SK-N-SH (cell line): ENCODE measurements around the gene ANO10. TPM values are rescaled to one million over a fixed set of nuclear protein-coding genes. Genes with fewer than 3 reads are reported as not detected.

Experiments used
- CTCF ChIA-PET: fragments of 300-600, 350-600 bp; formaldehyde crosslinking; extraction: SDS; loops from one replicate; lab custom pipeline; 2021; lab: Yijun Ruan, JAX
- POLR2A ChIA-PET: fragments of 350-600 bp; sonication (Branson Sonifier 250); formaldehyde crosslinking; extraction: SDS; loops from one replicate; lab custom pipeline; 2020; ENCODE audit warnings: antibody characterized with exemption, inconsistent platforms; lab: Yijun Ruan, JAX
- DNase-seq: peaks from one replicate; pipeline ENCODE4 v3.0.0; 2012
- H2AFZ ChIP-seq: fragments of 200-600 bp; sonication (generic); 2 replicates; pipeline ENCODE4 v1.8.1; 2016; ENCODE audit warnings: antibody characterized with exemption, mild to moderate bottlenecking, low read depth
- H3F3A ChIP-seq: fragments of 200-600 bp; sonication (generic); replicated peaks from 2 replicates; pipeline ENCODE3; 2016; ENCODE audit warnings: antibody characterized with exemption, mild to moderate bottlenecking; ENCODE audit not compliant: insufficient read depth
- H3K27ac ChIP-seq, 2 experiments: fragments of 200-500 bp in 1 of 2; fragments of 200-600 bp in 1 of 2; sonication (Bioruptor generic) in 1 of 2; sonication (generic), shearing (Covaris generic) in 1 of 2; 2 replicates each; pipeline versions ENCODE4 v1.5.1 to v1.6.1; 2014 to 2016; ENCODE audit warnings: low read depth in 2 of 2, inconsistent platforms in 1 of 2, low read length in 1 of 2, mild to moderate bottlenecking in 1 of 2, mixed read lengths in 1 of 2
- H3K27me3 ChIP-seq: fragments of 200-600 bp; sonication (generic), shearing (Covaris generic); 2 replicates; pipeline ENCODE4 v1.6.1; 2016; ENCODE audit warnings: mixed run types; ENCODE audit not compliant: insufficient read depth
- H3K36me3 ChIP-seq, 2 experiments: fragments of 200-500 bp in 1 of 2; fragments of 200-600 bp in 1 of 2; sonication (Bioruptor generic) in 1 of 2; sonication (generic) in 1 of 2; replicated peaks in 1 of 2; 2 replicates each; pipeline versions ENCODE3 to v1.5.1; 2014 to 2016; ENCODE audit warnings: low read length in 1 of 2, mild to moderate bottlenecking in 1 of 2; ENCODE audit not compliant: insufficient read depth in 2 of 2, control insufficient read depth in 1 of 2
- H3K4me1 ChIP-seq, 2 experiments: fragments of 200-500 bp in 1 of 2; fragments of 200-600 bp in 1 of 2; sonication (Bioruptor generic) in 1 of 2; sonication (generic), shearing (Covaris generic) in 1 of 2; 2 replicates each; pipeline versions ENCODE4 v1.5.1 to v1.6.1; 2014 to 2016; ENCODE audit warnings: low read depth in 1 of 2, low read length in 1 of 2, mixed run types in 1 of 2; ENCODE audit not compliant: insufficient read depth in 2 of 2, control insufficient read depth in 1 of 2
- H3K4me2 ChIP-seq: fragments of 200-600 bp; sonication (generic), shearing (Covaris generic); 2 replicates; pipeline ENCODE4 v1.6.1; 2017; ENCODE audit warnings: mixed run types
- H3K4me3 ChIP-seq, 2 experiments: fragments of 200-500 bp in 1 of 2; fragments of 200-600 bp in 1 of 2; sonication (Bioruptor generic) in 1 of 2; sonication (generic), shearing (Covaris generic) in 1 of 2; 2 replicates each; pipeline versions ENCODE4 v1.5.1 to v1.8.1; 2014 to 2016; ENCODE audit warnings: low read depth in 2 of 2, inconsistent platforms in 1 of 2, low read length in 1 of 2, mild to moderate bottlenecking in 1 of 2, mixed read lengths in 1 of 2, moderate library complexity in 1 of 2
- H3K79me2 ChIP-seq: fragments of 200-600 bp; sonication (generic); 2 replicates; pipeline ENCODE4 v1.8.1; 2017; ENCODE audit warnings: mild to moderate bottlenecking; ENCODE audit not compliant: insufficient read depth
- H3K9ac ChIP-seq: fragments of 200-600 bp; sonication (generic); 2 replicates; pipeline ENCODE4 v1.6.1; 2017; ENCODE audit warnings: mixed run types
- H3K9me2 ChIP-seq: fragments of 200-600 bp; sonication (generic); 2 replicates; pipeline ENCODE4 v1.6.1; 2017; ENCODE audit warnings: mixed run types
- H3K9me3 ChIP-seq: fragments of 200-600 bp; sonication (generic); 2 replicates; pipeline ENCODE4 v1.6.1; 2017; ENCODE audit warnings: mixed run types, mild to moderate bottlenecking, moderate library complexity
- H4K20me1 ChIP-seq: fragments of 200-600 bp; sonication (generic); 2 replicates; pipeline ENCODE4 v1.6.1; 2017; ENCODE audit warnings: mild to moderate bottlenecking, mixed run types; ENCODE audit not compliant: insufficient read depth
- CHD2 ChIP-seq: fragments of 150-350 bp; IDR thresholded peaks from 2 replicates; pipeline ENCODE4 v1.6.1; 2018; ENCODE audit warnings: low read length; ENCODE audit not compliant: partially characterized antibody
- ELF1 ChIP-seq: IDR thresholded peaks from 2 replicates; pipeline ENCODE4 v1.4.0; 2012
- EZH2phosphoT487 ChIP-seq: fragments of 200-600 bp; sonication (generic); IDR thresholded peaks from 2 replicates; pipeline ENCODE4 v1.6.1; 2017; ENCODE audit warnings: low read depth, mixed run types, mild to moderate bottlenecking, antibody characterized with exemption, moderate library complexity, borderline replicate concordance
- FOXJ3 ChIP-seq: sonication (generic); formaldehyde crosslinking; IDR thresholded peaks from 2 replicates; pipeline ENCODE4 v1.5.1; 2020; ENCODE audit warnings: mild to moderate bottlenecking, missing genetic modification reagents
- FOXM1 ChIP-seq: IDR thresholded peaks from 2 replicates; pipeline ENCODE4 v1.4.0; 2012; ENCODE audit warnings: low read depth, mild to moderate bottlenecking
- GATA2 ChIP-seq: sonication (generic); formaldehyde crosslinking; IDR thresholded peaks from 2 replicates; pipeline ENCODE4 v1.5.0; 2020; ENCODE audit warnings: mild to moderate bottlenecking, missing genetic modification reagents
- IRF3 ChIP-seq: fragments of 150-350 bp; IDR thresholded peaks from 2 replicates; pipeline ENCODE4 v1.6.1; 2016; ENCODE audit warnings: mild to moderate bottlenecking, low read depth, low read length
- MAX ChIP-seq: IDR thresholded peaks from 2 replicates; pipeline ENCODE4 v1.4.0; 2012; ENCODE audit warnings: low read depth
- MEF2A ChIP-seq: IDR thresholded peaks from 2 replicates; pipeline ENCODE4 v1.4.0; 2012; ENCODE audit warnings: low read depth, borderline replicate concordance
- MXI1 ChIP-seq: IDR thresholded peaks from 2 replicates; pipeline ENCODE4 v1.6.1; 2012; ENCODE audit warnings: mild to moderate bottlenecking, low read depth, low read length, improper control_type of control experiment
- RAD21 ChIP-seq: IDR thresholded peaks from 2 replicates; pipeline ENCODE4 v1.6.1; 2012; ENCODE audit warnings: mild to moderate bottlenecking, low read length
- RCOR1 ChIP-seq: fragments of 150-350 bp; IDR thresholded peaks from 2 replicates; pipeline ENCODE4 v1.6.1; 2017; ENCODE audit warnings: antibody characterized with exemption, low read length
- RFX5 ChIP-seq: IDR thresholded peaks from 2 replicates; pipeline ENCODE4 v1.6.1; 2012; ENCODE audit warnings: mild to moderate bottlenecking, improper control_type of control experiment, low read length
- RXRA ChIP-seq: IDR thresholded peaks from 2 replicates; pipeline ENCODE4 v1.4.0; 2012; ENCODE audit warnings: low read depth, mild to moderate bottlenecking, borderline replicate concordance
- SIN3A ChIP-seq: IDR thresholded peaks from 2 replicates; pipeline ENCODE4 v1.6.1; 2012; ENCODE audit warnings: low read depth, mild to moderate bottlenecking, low read length, moderate library complexity, borderline replicate concordance
- SMC3 ChIP-seq: IDR thresholded peaks from 2 replicates; pipeline ENCODE4 v1.6.1; 2012; ENCODE audit warnings: low read depth, low read length, improper control_type of control experiment
- TAF1 ChIP-seq: IDR thresholded peaks from 2 replicates; pipeline ENCODE4 v1.6.1; 2012; ENCODE audit warnings: low read depth, mild to moderate bottlenecking, low read length, moderate library complexity, borderline replicate concordance
- TEAD4 ChIP-seq: IDR thresholded peaks from 2 replicates; pipeline ENCODE4 v1.4.0; 2012; ENCODE audit warnings: mild to moderate bottlenecking, borderline replicate concordance; ENCODE audit not compliant: insufficient read depth
- USF1 ChIP-seq: IDR thresholded peaks from 2 replicates; pipeline ENCODE4 v1.4.0; 2012; ENCODE audit warnings: low read depth, borderline replicate concordance
- YY1 ChIP-seq: IDR thresholded peaks from 2 replicates; pipeline ENCODE4 v1.4.0; 2012; ENCODE audit warnings: low read depth, mild to moderate bottlenecking
- WGBS: methylation state at CpG from one replicate; pipeline ENCODE4 v1.1.6; 2017; ENCODE audit warnings: low lambda C conversion rate; 5-methylcytosine and 5-hydroxymethylcytosine counted together
- polyA plus RNA-seq, 3 experiments: library from polyadenylated mRNA; depleted of rRNA; stranded (reverse); fragments of >200 nt; gene quantifications; 2 replicates each; pipeline ENCODE4 v1.2.3, GENCODE V29; 2012
- TF ChIP-seq, protein P1 (sequence below): IDR thresholded peaks from 2 replicates; pipeline ENCODE4 v1.4.0; 2012; ENCODE audit warnings: low read depth, borderline replicate concordance

ANO10 gene
- polyA plus RNA-seq, 1 of the 3 experiments (the other 2 are of a cell fraction), result 16.8 TPM

DNA sequence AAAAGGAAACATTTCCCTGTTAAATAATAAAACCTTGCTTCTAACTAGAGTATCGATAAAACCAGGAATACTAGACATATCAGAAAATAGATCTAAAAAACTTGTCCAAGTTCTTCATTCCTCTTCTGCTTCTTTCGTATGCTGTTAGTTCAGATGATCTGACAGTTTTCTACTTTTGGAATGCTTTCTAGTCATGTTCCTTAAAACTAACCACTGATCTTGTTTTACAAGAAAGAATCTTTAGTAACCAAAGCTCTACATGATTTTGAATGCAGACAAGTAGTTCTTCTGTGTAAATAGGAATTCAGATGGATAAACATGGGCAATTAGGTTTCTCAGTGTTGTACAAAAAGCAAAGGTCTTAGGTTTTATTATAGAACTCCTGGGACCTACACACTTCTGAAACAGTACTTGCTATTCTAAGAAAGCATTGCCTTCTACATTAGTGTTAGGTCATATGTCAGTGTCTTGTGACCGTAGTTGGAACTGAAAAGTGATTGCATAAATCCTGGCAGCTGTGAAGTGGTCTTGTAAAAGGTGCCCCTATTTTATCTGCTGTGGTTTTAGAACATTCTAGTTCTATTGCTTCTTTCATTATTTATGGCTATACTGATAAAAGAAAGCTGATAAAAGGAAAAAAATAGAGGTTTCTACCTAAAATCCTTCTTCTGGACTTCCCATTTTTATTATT, 294.8 kb downstream of the ANO10 start:
- peaks cover 32% of the 10 kb centered on the region for H3K79me2 ChIP-seq
- no peaks in the 10 kb centered on the region for H3K27me3 ChIP-seq
- no peaks in the 10 kb centered on the region for H3K9me2 ChIP-seq
- H3K9ac ChIP-seq, result no peak overlapping the region
- no peaks in the 10 kb centered on the region for H3F3A ChIP-seq
- no peak overlapping the region; a peak in 1 of 4 replicates for H3K27ac ChIP-seq
- H3K9me3 ChIP-seq, result no peaks in the 10 kb centered on the region
- CTCF ChIA-PET, result interaction anchor here (0.9 to 1.6 kb wide), 5 partner anchors 10 to 365 kb away, joined by 3 to 4 read pairs (median 3); no protein-coding TSS in a partner anchor
- no peak for DNase-seq
- H3K4me3 ChIP-seq, result no peak overlapping the region
- no peak overlapping the region for H3K4me2 ChIP-seq
- no peaks in the 10 kb centered on the region for H4K20me1 ChIP-seq
- H3K4me1 ChIP-seq, result no peaks in the 10 kb centered on the region; a peak in 2 of 4 replicates
- no peaks in the 10 kb centered on the region for H3K36me3 ChIP-seq
- H2AFZ ChIP-seq, result no peak overlapping the region
- POLR2A ChIA-PET, result no interaction called here
- TF ChIP-seq SMC3 (no peak), SIN3A (no peak), FOXM1 (no peak), RAD21 (no peak), EZH2phosphoT487 (no peak), RXRA (no peak), GATA2 (CRISPR knock-in tag) (no peak), RFX5 (no peak), USF1 (no peak), ELF1 (no peak), TAF1 (no peak), FOXJ3 (CRISPR knock-in tag) (no peak), MXI1 (no peak), CHD2 (no peak), MEF2A (no peak)
- TF ChIP-seq, protein P1, sequence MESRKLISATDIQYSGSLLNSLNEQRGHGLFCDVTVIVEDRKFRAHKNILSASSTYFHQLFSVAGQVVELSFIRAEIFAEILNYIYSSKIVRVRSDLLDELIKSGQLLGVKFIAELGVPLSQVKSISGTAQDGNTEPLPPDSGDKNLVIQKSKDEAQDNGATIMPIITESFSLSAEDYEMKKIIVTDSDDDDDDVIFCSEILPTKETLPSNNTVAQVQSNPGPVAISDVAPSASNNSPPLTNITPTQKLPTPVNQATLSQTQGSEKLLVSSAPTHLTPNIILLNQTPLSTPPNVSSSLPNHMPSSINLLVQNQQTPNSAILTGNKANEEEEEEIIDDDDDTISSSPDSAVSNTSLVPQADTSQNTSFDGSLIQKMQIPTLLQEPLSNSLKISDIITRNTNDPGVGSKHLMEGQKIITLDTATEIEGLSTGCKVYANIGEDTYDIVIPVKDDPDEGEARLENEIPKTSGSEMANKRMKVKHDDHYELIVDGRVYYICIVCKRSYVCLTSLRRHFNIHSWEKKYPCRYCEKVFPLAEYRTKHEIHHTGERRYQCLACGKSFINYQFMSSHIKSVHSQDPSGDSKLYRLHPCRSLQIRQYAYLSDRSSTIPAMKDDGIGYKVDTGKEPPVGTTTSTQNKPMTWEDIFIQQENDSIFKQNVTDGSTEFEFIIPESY, result no peak
- 85% methylated on average over 3 of the region's 3 CpGs for WGBS

GRCh38 chr3:43323541-43323940, 298.3 kb downstream of the ANO10 start:
- no peak overlapping the region for H3K27ac ChIP-seq
- 100% methylated on average over 1 of the region's 1 CpG for WGBS
- no peak for TF ChIP-seq EZH2phosphoT487
- no peak for TF ChIP-seq MAX
- TF ChIP-seq TEAD4, result no peak
- no peak for TF ChIP-seq RCOR1
- no peak for TF ChIP-seq YY1
- TF ChIP-seq IRF3, result no peak
- TF ChIP-seq SMC3, result no peak
- TF ChIP-seq, protein P1, result no peak
- no peak for TF ChIP-seq CHD2
- TF ChIP-seq GATA2 (CRISPR knock-in tag), result no peak

More at GRCh38 chr3:43323541-43323940, 298.3 kb downstream of the ANO10 start:
- ChIA-PET POLR2A (no interaction called here), CTCF (no interaction called here)
- no peak overlapping the region for H3K9ac ChIP-seq
- peaks cover 31% of the 10 kb centered on the region for H3K79me2 ChIP-seq
- no peaks in the 10 kb centered on the region for H3F3A ChIP-seq
- no peaks in the 10 kb centered on the region for H3K9me3 ChIP-seq
- no peak overlapping the region for H2AFZ ChIP-seq
- H3K27me3 ChIP-seq, result no peaks in the 10 kb centered on the region
- no peak overlapping the region for H3K4me3 ChIP-seq
- no peak overlapping the region for H3K4me2 ChIP-seq
- no peaks in the 10 kb centered on the region; a peak in 2 of 4 replicates for H3K4me1 ChIP-seq
- no peaks in the 10 kb centered on the region for H3K9me2 ChIP-seq
- H4K20me1 ChIP-seq, result no peaks in the 10 kb centered on the region
- DNase-seq, result no peak
- peaks cover 0 to 5% of the 10 kb centered on the region in 2 experiments for H3K36me3 ChIP-seq
